GM19324 (cell line): ENCODE measurements around the gene AHDC1.
A peak's percentile ranks its signal among the peaks of the same experiment; 100 is the strongest.
"Not testable (repeated sequence)": the region's sequence is repeated elsewhere in the genome, so short reads cannot be mapped to it uniquely, and the experiment has no call there.

ENCODE experiments used
- ATAC-seq: cut with Tn5 transposase; IDR thresholded peaks from one replicate; pipeline ENCODE4 v1.9.1; 2021; ENCODE audit warnings: mild to moderate bottlenecking, moderate library complexity; ENCODE audit not compliant: unreplicated experiment, low FRiP score

The AHDC1 gene

GRCh38 chr1:27603681-27604578 lies at the start of gene AHDC1:
AHDC1 (minus strand) TSS chr1:27604144; CDS start chr1:27552115, 52,029 bp downstream.
- ATAC-seq = peak; percentile 72

- ATAC-seq = no peak
Measured at GRCh38 chr1:27652111-27652864, 48.3 kb upstream of the AHDC1 start.

GRCh38 chr1:27650539-27651175 lies 46.7 kb upstream of the AHDC1 start:
- ATAC-seq = no peak

GRCh38 chr1:27650171-27650538 lies 46.2 kb upstream of the AHDC1 start:
- ATAC-seq = no peak

GRCh38 chr1:27649306-27649635 lies 45.3 kb upstream of the AHDC1 start:
- ATAC-seq = no peak

- no peak for ATAC-seq
Measured at GRCh38 chr1:27648602-27649305, 44.8 kb upstream of the AHDC1 start.

- no peak for ATAC-seq
Measured at GRCh38 chr1:27647328-27647727, 43.4 kb upstream of the AHDC1 start.

- no peak for ATAC-seq
Measured at GRCh38 chr1:27646676-27647075, 42.7 kb upstream of the AHDC1 start.

- ATAC-seq = no peak
Measured at GRCh38 chr1:27645071-27645415, 41.1 kb upstream of the AHDC1 start.

- no peak for ATAC-seq
Measured at GRCh38 chr1:27644369-27645070, 40.6 kb upstream of the AHDC1 start.

GRCh38 chr1:27643600-27644368 lies 39.8 kb upstream of the AHDC1 start:
- peak; percentile 44 for ATAC-seq

GRCh38 chr1:27640514-27640913 lies 36.6 kb upstream of the AHDC1 start:
- not testable (repeated sequence) for ATAC-seq

GRCh38 chr1:27638805-27639204 lies 34.9 kb upstream of the AHDC1 start:
- ATAC-seq = no peak

GRCh38 chr1:27638047-27638734 lies 34.2 kb upstream of the AHDC1 start:
- no peak for ATAC-seq

GRCh38 chr1:27635396-27636142 lies 31.6 kb upstream of the AHDC1 start:
- no peak for ATAC-seq

GRCh38 chr1:27634985-27635367 lies 31.0 kb upstream of the AHDC1 start, which contains the start of gene FGR:
FGR (minus strand) TSS chr1:27635185; CDS start chr1:27623916, 11,269 bp downstream.
- no peak for ATAC-seq

- ATAC-seq = no peak
Measured at GRCh38 chr1:27634177-27634984, 30.4 kb upstream of the AHDC1 start.
